A549 (cell line): Measurements from ENCODE around the gene MUC3A.

Source experiments
- BHLHE40 ChIP-seq: IDR thresholded peaks from 2 replicates; pipeline ENCODE4 v1.6.1; 2012; ENCODE audit warnings: low read depth, low read length, inconsistent platforms
- CEBPB ChIP-seq, 2 experiments: fragments of >200 bp in 1 of 2; sonication (Bioruptor Twin) in 1 of 2; formaldehyde crosslinking in 1 of 2; IDR thresholded peaks; 2 replicates each; pipeline ENCODE4 v1.6.1; 2012 to 2016
- CHD4 ChIP-seq: fragments of 200-600 bp; sonication (generic); IDR thresholded peaks from 2 replicates; pipeline ENCODE4 v1.6.1; 2016; ENCODE audit warnings: antibody characterized with exemption, mild to moderate bottlenecking, borderline replicate concordance
- EP300 ChIP-seq, 2 experiments: fragments of >200 bp; sonication (Bioruptor Twin); formaldehyde crosslinking; IDR thresholded peaks; 2 replicates in 1 of 2; 3 replicates in 1 of 2; pipeline ENCODE4 v1.6.1; 2016 to 2017
- GATA3 ChIP-seq: IDR thresholded peaks from 2 replicates; pipeline ENCODE4 v1.6.1; 2012; ENCODE audit warnings: borderline replicate concordance
- KDM1A ChIP-seq: fragments of 200-600 bp; sonication (generic); IDR thresholded peaks from 2 replicates; pipeline ENCODE4 v1.6.1; 2016; ENCODE audit warnings: low read depth, mild to moderate bottlenecking
- MAFK ChIP-seq: fragments of 450-650 bp; IDR thresholded peaks from 2 replicates; pipeline ENCODE4 v1.6.1; 2014; ENCODE audit not compliant: partially characterized antibody
- MAZ ChIP-seq: fragments of 150-350 bp; IDR thresholded peaks from 2 replicates; pipeline ENCODE4 v1.6.1; 2014; ENCODE audit warnings: antibody characterized with exemption, low read depth, low read length, borderline replicate concordance
- POLR2A ChIP-seq: IDR thresholded peaks from 2 replicates; pipeline ENCODE4 v1.6.1; 2012; ENCODE audit warnings: mild to moderate bottlenecking, low read length
- RAD21 ChIP-seq, 2 experiments: fragments of >200 bp in 1 of 2; sonication (Bioruptor Twin) in 1 of 2; formaldehyde crosslinking in 1 of 2; IDR thresholded peaks in 1 of 2; conservative IDR thresholded peaks in 1 of 2; 2 replicates in 1 of 2; 3 replicates in 1 of 2; pipeline ENCODE4 v1.6.1; 2012 to 2018; ENCODE audit warnings: inconsistent platforms in 1 of 2
- RARB ChIP-seq: fragments of 250-450 bp; sonication (Bioruptor Pico); IDR thresholded peaks from 2 replicates; pipeline ENCODE4 v1.8.0; 2021; ENCODE audit warnings: mild to moderate bottlenecking, moderate library complexity
- RCOR1 ChIP-seq: fragments of 150-350 bp; IDR thresholded peaks from 2 replicates; pipeline ENCODE4 v1.6.1; 2014; ENCODE audit warnings: antibody characterized with exemption, low read length, low read depth
- TF ChIP-seq, protein P1 (sequence below): fragments of >200 bp; sonication (Bioruptor Twin); formaldehyde crosslinking; IDR thresholded peaks from 3 replicates; pipeline ENCODE4 v1.5.1; 2016
- TF ChIP-seq, protein P2 (sequence below): fragments of >200 bp; sonication (Bioruptor Twin); formaldehyde crosslinking; IDR thresholded peaks from 2 replicates; pipeline ENCODE4 v1.6.1; 2016

- TF ChIP-seq POLR2A (no peak), RAD21 (conservative IDR thresholded peaks at IDR 0.05 in 1 of 2, IDR thresholded peaks at IDR 0.05 in 1 of 2) (no peak), EP300 (IDR thresholded peaks at IDR 0.05) (no peak), KDM1A (no peak), RARB (CRISPR knock-in tag) (no peak), CEBPB (IDR thresholded peaks at IDR 0.05) (no peak), MAZ (no peak), GATA3 (no peak), CHD4 (no peak), MAFK (no peak), RCOR1 (no peak), BHLHE40 (no peak)
- TF ChIP-seq, protein P1, sequence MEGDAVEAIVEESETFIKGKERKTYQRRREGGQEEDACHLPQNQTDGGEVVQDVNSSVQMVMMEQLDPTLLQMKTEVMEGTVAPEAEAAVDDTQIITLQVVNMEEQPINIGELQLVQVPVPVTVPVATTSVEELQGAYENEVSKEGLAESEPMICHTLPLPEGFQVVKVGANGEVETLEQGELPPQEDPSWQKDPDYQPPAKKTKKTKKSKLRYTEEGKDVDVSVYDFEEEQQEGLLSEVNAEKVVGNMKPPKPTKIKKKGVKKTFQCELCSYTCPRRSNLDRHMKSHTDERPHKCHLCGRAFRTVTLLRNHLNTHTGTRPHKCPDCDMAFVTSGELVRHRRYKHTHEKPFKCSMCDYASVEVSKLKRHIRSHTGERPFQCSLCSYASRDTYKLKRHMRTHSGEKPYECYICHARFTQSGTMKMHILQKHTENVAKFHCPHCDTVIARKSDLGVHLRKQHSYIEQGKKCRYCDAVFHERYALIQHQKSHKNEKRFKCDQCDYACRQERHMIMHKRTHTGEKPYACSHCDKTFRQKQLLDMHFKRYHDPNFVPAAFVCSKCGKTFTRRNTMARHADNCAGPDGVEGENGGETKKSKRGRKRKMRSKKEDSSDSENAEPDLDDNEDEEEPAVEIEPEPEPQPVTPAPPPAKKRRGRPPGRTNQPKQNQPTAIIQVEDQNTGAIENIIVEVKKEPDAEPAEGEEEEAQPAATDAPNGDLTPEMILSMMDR: no peak
- TF ChIP-seq, protein P2, sequence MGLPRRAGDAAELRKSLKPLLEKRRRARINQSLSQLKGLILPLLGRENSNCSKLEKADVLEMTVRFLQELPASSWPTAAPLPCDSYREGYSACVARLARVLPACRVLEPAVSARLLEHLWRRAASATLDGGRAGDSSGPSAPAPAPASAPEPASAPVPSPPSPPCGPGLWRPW: no peak
Observed at GRCh38 chr7:100914879-100915447, 34.4 kb upstream of the MUC3A start.
